Muscle layer of duodenum (tissue), 2 donors: ENCODE data around the gene GRN.

Experiments used
- H3K27ac ChIP-seq: one replicate; pipeline ENCODE4 v1.7.0; 2013; ENCODE audit warnings: mild to moderate bottlenecking, low read length
- H3K27me3 ChIP-seq: one replicate; pipeline ENCODE4 v1.7.0; 2013; ENCODE audit warnings: low read depth, mild to moderate bottlenecking, control low read depth, low read length
- H3K36me3 ChIP-seq, 2 donors: one replicate each; pipeline ENCODE4 v1.7.0; 2013; ENCODE audit warnings: low read length in 2 of 2, control low read depth in 1 of 2, mild to moderate bottlenecking in 1 of 2; ENCODE audit not compliant: insufficient read depth in 2 of 2, control insufficient read depth in 1 of 2
- H3K4me1 ChIP-seq, 2 donors: one replicate each; pipeline ENCODE4 v1.7.0; 2013; ENCODE audit warnings: low read length in 2 of 2, mild to moderate bottlenecking in 2 of 2, control low read depth in 1 of 2, moderate library complexity in 1 of 2; ENCODE audit not compliant: insufficient read depth in 2 of 2, control insufficient read depth in 1 of 2
- H3K4me3 ChIP-seq, 2 donors: one replicate each; pipeline ENCODE4 v1.7.0; 2013; ENCODE audit warnings: low read length in 2 of 2, low read depth in 1 of 2, mild to moderate bottlenecking in 1 of 2
- H3K9me3 ChIP-seq, 2 donors: one replicate each; pipeline ENCODE4 v1.7.0; 2013; ENCODE audit warnings: low read length in 2 of 2, control low read depth in 1 of 2, mild to moderate bottlenecking in 1 of 2; ENCODE audit not compliant: control insufficient read depth in 1 of 2
- donor health status: healthy.

The GRN gene

GRCh38 chr17:44378171-44378705, 33.1 kb downstream of the GRN start:
- Histone ChIP-seq H3K4me3 (no peak overlapping the region), H3K27ac (no peak overlapping the region), H3K9me3 (no peaks in the 10 kb centered on the region), H3K36me3 (no peaks in the 10 kb centered on the region), H3K27me3 (no peaks in the 10 kb centered on the region), H3K4me1 (peaks cover 0 to 13% of the 10 kb centered on the region in 2 donors)

GRCh38 chr17:44379887-44380286, 34.8 kb downstream of the GRN start:
- no peaks in the 10 kb centered on the region for H3K27me3 ChIP-seq
- no peaks in the 10 kb centered on the region for H3K9me3 ChIP-seq
- no peak overlapping the region for H3K4me3 ChIP-seq
- H3K27ac ChIP-seq, result no peak overlapping the region
- H3K4me1 ChIP-seq, result peaks cover 0 to 21% of the 10 kb centered on the region in 2 donors
- no peaks in the 10 kb centered on the region for H3K36me3 ChIP-seq

GRCh38 chr17:44380767-44381166, 35.7 kb downstream of the GRN start:
- Histone ChIP-seq H3K27me3 (no peaks in the 10 kb centered on the region), H3K36me3 (no peaks in the 10 kb centered on the region), H3K27ac (no peak overlapping the region), H3K9me3 (no peaks in the 10 kb centered on the region), H3K4me3 (no peak overlapping the region), H3K4me1 (peaks cover 0 to 22% of the 10 kb centered on the region in 2 donors)

GRCh38 chr17:44381810-44382305, 36.8 kb downstream of the GRN start:
- H3K4me1 ChIP-seq, result peaks cover 0 to 16% of the 10 kb centered on the region in 2 donors
- no peaks in the 10 kb centered on the region for H3K9me3 ChIP-seq
- H3K4me3 ChIP-seq, result no peak overlapping the region
- no peaks in the 10 kb centered on the region for H3K27me3 ChIP-seq
- no peak overlapping the region for H3K27ac ChIP-seq
- no peaks in the 10 kb centered on the region for H3K36me3 ChIP-seq

- H3K9me3 ChIP-seq, result no peaks in the 10 kb centered on the region
- H3K27me3 ChIP-seq, result no peaks in the 10 kb centered on the region
- no peak overlapping the region for H3K27ac ChIP-seq
- H3K4me3 ChIP-seq, result no peak overlapping the region
- H3K4me1 ChIP-seq, result peaks cover 0 to 16% of the 10 kb centered on the region in 2 donors
- H3K36me3 ChIP-seq, result no peaks in the 10 kb centered on the region
Measured at GRCh38 chr17:44382917-44383316, 37.8 kb downstream of the GRN start.

- Histone ChIP-seq H3K9me3 (no peaks in the 10 kb centered on the region), H3K4me3 (no peak overlapping the region), H3K4me1 (peaks cover 0 to 16% of the 10 kb centered on the region in 2 donors), H3K27me3 (no peaks in the 10 kb centered on the region), H3K27ac (no peak overlapping the region), H3K36me3 (no peaks in the 10 kb centered on the region)
Measured at GRCh38 chr17:44383363-44383762, 38.3 kb downstream of the GRN start.

GRCh38 chr17:44383861-44384260, 38.8 kb downstream of the GRN start:
- Histone ChIP-seq H3K27me3 (no peaks in the 10 kb centered on the region), H3K27ac (no peak overlapping the region), H3K36me3 (no peaks in the 10 kb centered on the region), H3K9me3 (no peaks in the 10 kb centered on the region), H3K4me1 (peaks cover 0 to 16% of the 10 kb centered on the region in 2 donors), H3K4me3 (no peak overlapping the region)

GRCh38 chr17:44384281-44384822, 39.2 kb downstream of the GRN start:
- no peak overlapping the region for H3K27ac ChIP-seq
- peaks cover 0 to 16% of the 10 kb centered on the region in 2 donors for H3K4me1 ChIP-seq
- no peaks in the 10 kb centered on the region for H3K9me3 ChIP-seq
- peak overlapping the region in 1 of 2 donors; percentile 63 for H3K4me3 ChIP-seq
- H3K36me3 ChIP-seq, result no peaks in the 10 kb centered on the region
- H3K27me3 ChIP-seq, result no peaks in the 10 kb centered on the region

- H3K4me3 ChIP-seq, result peak overlapping the region; percentile 30 to 63
- H3K9me3 ChIP-seq, result no peaks in the 10 kb centered on the region
- no peak overlapping the region for H3K27ac ChIP-seq
- no peaks in the 10 kb centered on the region for H3K27me3 ChIP-seq
- H3K36me3 ChIP-seq, result no peaks in the 10 kb centered on the region
- peaks cover 0 to 16% of the 10 kb centered on the region in 2 donors for H3K4me1 ChIP-seq
Measured at GRCh38 chr17:44384823-44385286, 39.8 kb downstream of the GRN start.

GRCh38 chr17:44385287-44386181, 40.4 kb downstream of the GRN start:
- Histone ChIP-seq H3K9me3 (no peaks in the 10 kb centered on the region), H3K27me3 (no peaks in the 10 kb centered on the region), H3K27ac (no peak overlapping the region), H3K36me3 (no peaks in the 10 kb centered on the region), H3K4me3 (peak overlapping the region; percentile 52 to 63), H3K4me1 (peaks cover 0 to 16% of the 10 kb centered on the region in 2 donors)

GRCh38 chr17:44386182-44386525, 41.1 kb downstream of the GRN start:
- peak overlapping the region in 1 of 2 donors; percentile 63 for H3K4me3 ChIP-seq
- H3K36me3 ChIP-seq, result no peaks in the 10 kb centered on the region
- H3K4me1 ChIP-seq, result peaks cover 0 to 16% of the 10 kb centered on the region in 2 donors
- H3K9me3 ChIP-seq, result no peaks in the 10 kb centered on the region
- H3K27ac ChIP-seq, result no peak overlapping the region
- H3K27me3 ChIP-seq, result no peaks in the 10 kb centered on the region
